HG03097 (cell line): ENCODE results near the gene OR5K1.
A peak's percentile ranks its signal among the peaks of the same experiment; 100 is the strongest.

Source experiments
- ATAC-seq: cut with Tn5 transposase; IDR thresholded peaks from one replicate; pipeline ENCODE4 v1.9.1; 2021; ENCODE audit not compliant: unreplicated experiment, low FRiP score

Gene OR5K1

DNA sequence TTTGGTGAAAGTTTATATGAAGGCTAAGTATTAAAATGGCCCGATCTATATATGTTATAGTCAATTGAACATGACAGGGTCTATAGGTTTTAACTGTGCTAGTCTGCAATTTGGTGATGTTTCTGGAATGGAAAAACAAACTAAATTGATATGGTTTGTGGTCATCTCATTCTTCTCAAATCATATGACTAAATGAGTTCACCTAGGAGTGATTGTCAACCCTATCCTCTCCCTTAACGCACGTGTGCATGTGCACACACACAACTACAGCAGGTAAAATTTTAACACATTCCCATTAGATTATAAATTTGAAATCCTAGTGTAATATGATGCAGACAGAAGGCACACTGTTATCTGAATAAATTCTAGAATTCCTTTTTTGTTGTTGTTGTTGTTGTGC is 50.7 kb downstream of the OR5K1 start:
- ATAC-seq: no peak

DNA sequence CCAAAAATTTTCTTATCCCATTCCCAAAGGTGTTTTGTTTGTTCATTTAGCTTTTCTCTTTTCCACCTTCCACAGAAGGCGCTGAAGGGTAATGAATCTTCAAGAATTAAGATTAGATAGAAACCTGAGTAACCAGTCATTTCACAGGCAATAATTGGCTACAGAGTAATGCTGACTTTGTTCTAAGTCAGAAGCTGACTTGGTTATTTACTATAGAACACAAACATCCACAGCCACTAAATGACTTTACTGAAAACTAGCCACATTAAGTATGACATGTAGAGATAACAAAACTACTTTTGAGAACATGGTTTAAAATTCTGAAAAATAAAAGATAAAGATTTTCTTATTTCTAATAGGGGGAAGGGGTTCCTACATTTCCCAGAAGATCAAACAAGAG is 51.9 kb downstream of the OR5K1 start:
- ATAC-seq: no peak

DNA sequence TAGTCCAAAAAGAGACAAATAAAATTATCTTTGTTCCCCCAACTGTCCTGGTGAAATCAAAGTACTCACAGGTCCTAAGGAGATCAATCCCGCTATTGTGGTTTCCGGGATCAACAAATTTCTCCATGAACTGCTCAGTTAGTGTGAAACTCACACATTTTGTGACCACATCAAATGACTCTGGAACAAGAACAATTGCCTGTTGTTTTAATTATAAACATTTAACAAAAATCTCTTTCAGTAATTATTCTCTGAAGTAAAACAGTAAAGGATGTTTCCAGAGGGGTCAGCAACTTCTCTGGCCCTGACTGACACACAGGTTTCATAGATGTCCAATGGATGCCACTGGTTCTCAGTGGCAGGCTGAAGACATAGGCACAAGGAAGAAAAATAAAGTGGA is 55.8 kb downstream of the OR5K1 start:
- ATAC-seq: no peak

DNA sequence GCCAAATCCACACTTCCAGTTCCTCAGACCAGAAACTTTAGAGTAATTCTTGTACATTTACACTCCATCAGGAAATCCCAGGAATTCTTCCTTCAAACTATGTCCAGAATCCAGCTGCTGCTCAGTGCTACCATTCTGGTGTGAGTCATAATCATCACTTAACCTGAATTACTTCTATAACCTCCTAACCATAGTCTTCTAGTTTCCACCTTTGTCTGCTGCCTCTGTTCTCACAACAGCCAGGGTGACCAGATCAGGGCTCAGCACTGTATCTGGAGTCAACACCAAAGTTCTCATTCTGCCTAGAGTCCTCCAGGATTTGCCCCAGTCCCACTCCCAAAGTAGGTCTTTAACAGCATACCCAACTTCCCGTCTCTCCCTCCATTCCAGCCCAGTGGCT is 56.4 kb downstream of the OR5K1 start:
- no peak for ATAC-seq

DNA sequence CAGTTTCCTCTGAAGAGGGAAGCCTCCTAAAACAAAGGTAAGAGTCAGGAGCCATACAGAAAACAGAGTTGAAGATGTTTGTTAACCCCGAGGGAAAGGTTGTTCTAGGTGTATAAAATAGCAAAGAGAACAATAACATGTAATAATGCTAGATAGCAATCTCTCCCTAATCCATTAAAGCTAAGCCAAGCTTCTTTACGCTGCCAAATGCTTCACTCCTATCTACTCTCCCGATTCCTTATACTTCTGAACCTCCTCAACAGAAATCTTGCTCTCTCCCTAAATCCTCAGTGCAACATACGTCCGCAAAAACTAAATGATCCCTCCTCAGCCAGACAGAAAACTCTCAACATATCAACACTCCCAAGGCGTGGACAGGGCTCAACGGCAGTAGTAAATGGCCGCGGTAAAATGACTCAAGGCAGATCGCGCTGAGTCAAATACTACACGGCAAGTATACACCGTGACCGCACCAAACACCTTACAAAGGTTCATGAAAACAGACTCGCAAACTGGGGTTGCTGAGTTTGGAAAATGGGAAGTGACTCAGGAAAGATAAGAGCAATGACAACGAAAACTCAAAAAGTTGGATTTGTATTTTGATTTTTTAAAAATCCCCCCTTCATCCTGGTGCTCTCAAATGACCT is 59.0 kb downstream of the OR5K1 start:
- peak; percentile 34 for ATAC-seq
